ENCODE data around the gene RXRA. TPM values are rescaled to one million over a fixed set of nuclear protein-coding genes. Genes with fewer than 3 reads are reported as not detected.

The RXRA gene
- total and polyA plus RNA-seq, 2 donors (not counting 1 experiment from before 2014, with no cell fraction given) = 2.6 to 6.8 TPM

DNA sequence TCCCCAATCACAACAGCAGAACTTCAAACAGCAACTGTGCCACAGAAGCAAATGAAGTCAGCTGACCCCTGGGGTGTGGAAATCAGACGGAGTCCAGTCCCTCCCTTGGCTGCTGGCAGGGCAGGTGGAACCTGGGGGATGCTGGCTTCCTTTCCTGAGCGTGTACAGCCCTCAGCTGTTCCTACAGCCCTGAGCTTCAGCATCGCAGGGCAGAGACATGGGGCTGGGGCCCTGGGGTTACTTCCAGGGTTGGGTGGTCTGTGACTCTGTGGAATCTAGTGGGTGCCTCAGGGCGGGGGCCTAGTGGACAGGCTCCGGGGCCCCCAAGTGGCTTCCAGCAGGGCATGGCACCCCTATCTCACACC is 7.3 kb upstream of the RXRA start:
- H3K4me3 Mint-ChIP-seq = no peak overlapping the region
- no peaks in the 10 kb centered on the region for H3K9me3 ChIP-seq (ENCODE audit: control extremely low read depth in 1 of 3, control insufficient read depth in 2 of 3, insufficient read depth in 1 of 3, low read length in 2 of 3)
- H3K4me3 ChIP-seq (ENCODE audit: control extremely low read depth in 1 of 5, extremely low read depth in 1 of 5, insufficient read depth in 1 of 5, low read depth in 2 of 5, low read length in 4 of 5) = no peak overlapping the region
- no peak overlapping the region for H3K9ac ChIP-seq (ENCODE audit: low read length)
- ChIA-PET POLR2A (no interaction called here), CTCF (no interaction called here)
- H3K27ac ChIP-seq (ENCODE audit: low read length in 2 of 2) = no peak overlapping the region
- DNase-seq (no peak), ATAC-seq (ENCODE audit: low read depth) (no peak)
- H3K4me2 ChIP-seq (replicated peaks; ENCODE audit: low read depth, low read length, poor library complexity, severe bottlenecking) = no peak overlapping the region
- H3K27ac Mint-ChIP-seq = no peak overlapping the region
- WGBS (ENCODE audit: insufficient coverage) = 83% methylated on average over 2 of the region's 5 CpGs
- H4K20me1 ChIP-seq (ENCODE audit: control insufficient read depth, insufficient read depth, low read length, poor library complexity, severe bottlenecking) = no peaks in the 10 kb centered on the region
- H3K79me2 ChIP-seq (ENCODE audit: control insufficient read depth, insufficient read depth, low read length) = no peaks in the 10 kb centered on the region
- peaks cover 2% of the 10 kb centered on the region for H3K4me1 Mint-ChIP-seq
- H3K36me3 ChIP-seq (replicated peaks in 1 of 2; ENCODE audit: control extremely low read depth in 1 of 2, control insufficient read depth in 1 of 2, extremely low read depth in 1 of 2, insufficient read depth in 2 of 2, low read length in 1 of 2) = no peaks in the 10 kb centered on the region
- H3K9me3 Mint-ChIP-seq (ENCODE audit: insufficient read depth) = no peaks in the 10 kb centered on the region
- no peaks in the 10 kb centered on the region for H3K27me3 Mint-ChIP-seq
- TF ChIP-seq EZH2 (IDR thresholded peaks at IDR 0.05; ENCODE audit: borderline replicate concordance, insufficient read depth, low read depth, low read length, poor library complexity, severe bottlenecking) = no peak
- TF ChIP-seq, protein P1, sequence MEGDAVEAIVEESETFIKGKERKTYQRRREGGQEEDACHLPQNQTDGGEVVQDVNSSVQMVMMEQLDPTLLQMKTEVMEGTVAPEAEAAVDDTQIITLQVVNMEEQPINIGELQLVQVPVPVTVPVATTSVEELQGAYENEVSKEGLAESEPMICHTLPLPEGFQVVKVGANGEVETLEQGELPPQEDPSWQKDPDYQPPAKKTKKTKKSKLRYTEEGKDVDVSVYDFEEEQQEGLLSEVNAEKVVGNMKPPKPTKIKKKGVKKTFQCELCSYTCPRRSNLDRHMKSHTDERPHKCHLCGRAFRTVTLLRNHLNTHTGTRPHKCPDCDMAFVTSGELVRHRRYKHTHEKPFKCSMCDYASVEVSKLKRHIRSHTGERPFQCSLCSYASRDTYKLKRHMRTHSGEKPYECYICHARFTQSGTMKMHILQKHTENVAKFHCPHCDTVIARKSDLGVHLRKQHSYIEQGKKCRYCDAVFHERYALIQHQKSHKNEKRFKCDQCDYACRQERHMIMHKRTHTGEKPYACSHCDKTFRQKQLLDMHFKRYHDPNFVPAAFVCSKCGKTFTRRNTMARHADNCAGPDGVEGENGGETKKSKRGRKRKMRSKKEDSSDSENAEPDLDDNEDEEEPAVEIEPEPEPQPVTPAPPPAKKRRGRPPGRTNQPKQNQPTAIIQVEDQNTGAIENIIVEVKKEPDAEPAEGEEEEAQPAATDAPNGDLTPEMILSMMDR (IDR thresholded peaks at IDR 0.05) = no peak
- intact Hi-C loops (cut with micrococcal nuclease) = no loop called here
- H3K4me1 ChIP-seq (ENCODE audit: control insufficient read depth in 2 of 2, insufficient read depth in 2 of 2, low read length in 2 of 2) = no peaks in the 10 kb centered on the region
- H3K27me3 ChIP-seq (replicated peaks in 1 of 4; ENCODE audit: control extremely low read depth in 1 of 4, control insufficient read depth in 3 of 4, insufficient read depth in 4 of 4, low read length in 3 of 4) = peaks cover 0 to 5% (median 1%) of the 10 kb centered on the region in 4 experiments
- H2AFZ ChIP-seq (ENCODE audit: insufficient read depth, low read depth, low read length, poor library complexity, severe bottlenecking) = no peak overlapping the region

DNA sequence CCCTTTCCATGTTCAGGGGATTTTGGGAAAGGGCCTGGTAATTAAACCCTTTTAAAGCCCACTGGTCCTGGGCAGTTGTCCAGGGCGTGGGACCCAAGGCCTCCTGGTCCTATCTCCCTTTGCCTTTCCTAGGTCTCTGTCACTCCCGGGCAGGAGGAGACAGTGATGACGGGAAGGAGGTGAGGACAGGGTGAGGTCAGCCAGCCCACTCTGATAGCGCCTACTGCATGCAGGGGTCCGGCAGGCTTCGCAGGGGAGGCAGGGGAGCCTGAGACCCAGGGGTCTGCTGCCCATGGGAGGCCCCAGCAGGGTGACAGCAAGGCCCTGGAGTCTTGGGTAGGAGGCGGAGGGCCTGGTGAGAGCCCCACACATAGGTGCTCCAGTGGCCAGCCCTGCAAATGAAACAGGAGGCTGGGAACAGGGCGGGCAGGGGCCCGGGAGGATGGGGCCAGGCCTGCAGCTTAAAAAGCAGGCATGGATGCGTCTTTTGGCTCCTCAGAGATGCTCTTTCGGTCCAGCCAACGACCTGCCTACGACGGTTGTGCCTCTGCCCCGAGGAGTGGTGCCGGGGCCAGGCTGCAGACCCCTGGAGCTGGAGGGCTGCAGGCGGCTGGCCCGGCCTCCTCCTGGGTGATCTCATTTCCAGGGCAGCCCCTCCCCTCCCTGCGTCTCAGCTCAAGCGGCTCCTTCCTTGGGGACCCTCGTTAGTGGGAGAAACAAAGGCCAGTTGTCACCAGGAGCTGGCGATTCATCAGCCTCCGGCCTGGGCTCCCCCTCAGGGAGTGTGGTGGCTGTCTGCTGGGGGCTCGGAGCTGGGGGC is 6.7 kb upstream of the RXRA start:
- no peak for ATAC-seq (ENCODE audit: low read depth)
- ChIA-PET POLR2A (no interaction called here), CTCF (no interaction called here)
- H3K27me3 Mint-ChIP-seq = no peaks in the 10 kb centered on the region
- DNase-seq = no peak
- Histone ChIP-seq H3K9ac (ENCODE audit: low read length) (no peak overlapping the region), H3K79me2 (ENCODE audit: control insufficient read depth, insufficient read depth, low read length) (no peaks in the 10 kb centered on the region), H3K4me3 (ENCODE audit: control extremely low read depth in 1 of 5, extremely low read depth in 1 of 5, insufficient read depth in 1 of 5, low read depth in 2 of 5, low read length in 4 of 5) (no peak overlapping the region), H4K20me1 (ENCODE audit: control insufficient read depth, insufficient read depth, low read length, poor library complexity, severe bottlenecking) (no peaks in the 10 kb centered on the region), H3K9me3 (ENCODE audit: control extremely low read depth in 1 of 3, control insufficient read depth in 2 of 3, insufficient read depth in 1 of 3, low read length in 2 of 3) (no peaks in the 10 kb centered on the region), H3K36me3 (replicated peaks in 1 of 2; ENCODE audit: control extremely low read depth in 1 of 2, control insufficient read depth in 1 of 2, extremely low read depth in 1 of 2, insufficient read depth in 2 of 2, low read length in 1 of 2) (no peaks in the 10 kb centered on the region), H3K4me1 (ENCODE audit: control insufficient read depth in 2 of 2, insufficient read depth in 2 of 2, low read length in 2 of 2) (peaks cover 0 to under 1% of the 10 kb centered on the region in 2 donors), H3K27ac (ENCODE audit: low read length in 2 of 2) (no peak overlapping the region), H3K4me2 (replicated peaks; ENCODE audit: low read depth, low read length, poor library complexity, severe bottlenecking) (no peak overlapping the region), H3K27me3 (replicated peaks in 1 of 4; ENCODE audit: control extremely low read depth in 1 of 4, control insufficient read depth in 3 of 4, insufficient read depth in 4 of 4, low read length in 3 of 4) (peaks cover 0 to 5% (median 1%) of the 10 kb centered on the region in 4 experiments), H2AFZ (ENCODE audit: insufficient read depth, low read depth, low read length, poor library complexity, severe bottlenecking) (no peak overlapping the region)
- H3K27ac Mint-ChIP-seq = no peak overlapping the region
- H3K9me3 Mint-ChIP-seq (ENCODE audit: insufficient read depth) = no peaks in the 10 kb centered on the region
- H3K4me1 Mint-ChIP-seq = peaks cover 2% of the 10 kb centered on the region
- intact Hi-C loops (cut with micrococcal nuclease) = loop anchor here (10.0 kb wide), 2 partner anchors 125 to 255 kb away; partner anchors contain the start of gene BRD3
- TF ChIP-seq EZH2 (IDR thresholded peaks at IDR 0.05; ENCODE audit: borderline replicate concordance, insufficient read depth, low read depth, low read length, poor library complexity, severe bottlenecking) = no peak
- TF ChIP-seq, protein P1 (IDR thresholded peaks at IDR 0.05) = no peak
- 95% methylated on average over 18 of the region's 24 CpGs for WGBS (ENCODE audit: insufficient coverage)
- H3K4me3 Mint-ChIP-seq = no peak overlapping the region
